GM21367 (cell line): Measurements from ENCODE around the gene CTBS.

Experiments used
- ATAC-seq: cut with Tn5 transposase; IDR thresholded peaks from one replicate; pipeline ENCODE4 v1.9.1; 2021; ENCODE audit not compliant: unreplicated experiment

CTBS gene

GRCh38 chr1:84506729-84507453, 67.3 kb downstream of the CTBS start:
- no peak for ATAC-seq

DNA sequence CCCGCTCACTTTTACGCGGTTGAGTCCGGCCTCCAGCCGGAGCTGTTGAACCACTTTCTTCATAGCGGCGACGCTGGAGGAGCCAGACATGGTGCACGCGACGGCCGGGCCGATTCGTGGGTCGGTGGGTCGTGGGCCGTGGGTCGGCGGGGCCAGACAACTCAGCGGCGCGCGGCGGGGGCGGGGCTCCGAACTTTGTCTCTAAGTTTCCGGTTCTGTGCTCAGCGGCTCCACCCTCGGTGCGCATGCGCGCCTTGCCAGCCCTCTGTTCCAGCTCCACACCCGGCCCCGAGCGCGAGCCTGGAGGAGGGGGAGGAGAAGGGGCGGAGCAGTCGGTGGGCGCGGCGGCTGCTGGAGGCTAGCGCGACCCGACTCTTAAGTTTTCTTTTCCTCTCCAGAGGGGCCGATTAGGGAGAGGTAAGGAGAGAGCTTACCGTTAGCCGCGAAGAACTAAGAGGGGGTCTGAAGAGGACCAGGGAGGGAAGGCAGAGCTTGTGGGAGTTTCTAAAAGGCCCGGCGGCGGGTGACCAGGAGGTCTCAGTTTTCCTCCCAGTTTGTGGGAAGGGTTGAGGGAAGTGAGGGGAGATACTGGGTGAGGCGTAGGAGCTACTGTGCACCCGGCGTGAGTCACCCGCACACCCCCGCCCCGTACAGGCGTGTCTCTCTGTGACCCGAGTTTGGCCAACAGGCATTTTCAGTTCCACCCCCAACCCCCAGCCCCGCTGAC, 68.1 kb downstream of the CTBS start, which contains the start of the genes GNG5 and SPATA1:
Gene GNG5, minus strand, starts transcription at position 580 of the 727 bp plus-strand sequence. Its CDS starts 490 bp downstream, at position 90.
Gene SPATA1, plus strand, starts transcription at position 385 of the 727 bp plus-strand sequence. CDS start 9,974 bp downstream, outside the sequence.
- ATAC-seq: peak; percentile 76

DNA sequence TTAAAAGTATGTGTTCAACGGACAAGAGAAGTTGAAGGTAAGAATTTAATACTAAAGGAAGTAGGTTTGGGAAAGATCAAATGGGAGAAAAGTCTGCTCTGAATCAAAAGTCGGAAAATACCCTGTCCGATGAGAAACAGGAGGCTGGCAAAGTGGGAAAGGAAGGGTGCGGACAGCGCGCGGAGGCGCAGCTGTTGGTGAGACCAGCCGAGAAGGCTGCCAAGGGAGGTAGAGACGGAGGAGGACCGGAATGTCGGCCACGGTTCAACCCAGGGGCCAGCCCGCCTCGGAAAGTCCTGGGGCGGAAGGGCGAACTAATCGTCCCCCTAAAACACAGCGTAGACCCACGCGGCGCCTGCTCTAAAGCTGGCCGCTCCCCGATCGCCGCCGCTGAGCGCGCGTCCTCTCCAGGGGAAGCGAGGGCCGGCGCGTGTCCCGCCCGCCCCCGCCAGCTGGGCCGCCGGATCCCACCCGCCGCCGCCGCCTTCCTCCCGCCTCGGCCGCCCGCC, 68.7 kb downstream of the CTBS start:
- peak; percentile 24 for ATAC-seq

DNA sequence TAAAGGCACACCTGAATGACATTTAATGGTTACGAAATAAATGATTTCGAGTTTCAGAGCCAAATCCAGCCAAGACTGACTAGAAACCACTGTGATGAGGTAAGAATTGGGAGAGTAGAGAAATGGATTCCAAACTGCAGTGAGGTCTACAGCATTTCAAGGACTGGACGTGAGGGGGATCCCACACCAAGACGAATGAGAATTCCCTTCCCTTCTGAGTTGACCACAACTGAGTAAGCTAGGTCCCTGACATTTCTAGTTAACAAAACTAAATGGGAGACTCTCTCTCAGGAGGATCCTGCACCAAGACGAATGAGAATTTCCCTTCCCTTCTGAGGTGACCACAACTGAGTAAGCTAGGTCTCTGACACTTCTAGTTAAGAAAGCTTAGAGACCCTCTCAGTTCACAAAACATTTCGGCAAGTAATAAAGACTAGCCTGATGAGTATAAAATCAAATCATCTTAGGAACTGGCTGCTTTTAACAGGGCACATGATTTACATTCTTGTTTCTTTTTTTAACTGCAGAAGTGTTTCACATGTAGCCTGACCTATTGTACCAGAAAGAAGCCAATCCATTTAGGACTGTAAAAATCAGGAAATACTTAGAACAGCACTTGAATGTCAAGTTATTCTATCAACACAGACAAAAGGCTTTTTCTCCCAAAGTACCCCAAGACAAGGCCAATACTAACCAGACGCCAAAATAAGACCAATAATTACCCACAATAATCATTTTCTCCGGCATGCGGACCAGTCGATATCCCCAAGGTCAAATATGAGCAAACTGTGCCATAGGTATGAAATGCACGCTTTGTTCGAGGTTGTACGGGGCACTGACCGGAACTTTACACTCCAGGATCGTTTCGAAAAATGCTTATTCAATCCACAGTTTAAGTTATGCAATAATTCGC, 69.4 kb downstream of the CTBS start:
- no peak for ATAC-seq

DNA sequence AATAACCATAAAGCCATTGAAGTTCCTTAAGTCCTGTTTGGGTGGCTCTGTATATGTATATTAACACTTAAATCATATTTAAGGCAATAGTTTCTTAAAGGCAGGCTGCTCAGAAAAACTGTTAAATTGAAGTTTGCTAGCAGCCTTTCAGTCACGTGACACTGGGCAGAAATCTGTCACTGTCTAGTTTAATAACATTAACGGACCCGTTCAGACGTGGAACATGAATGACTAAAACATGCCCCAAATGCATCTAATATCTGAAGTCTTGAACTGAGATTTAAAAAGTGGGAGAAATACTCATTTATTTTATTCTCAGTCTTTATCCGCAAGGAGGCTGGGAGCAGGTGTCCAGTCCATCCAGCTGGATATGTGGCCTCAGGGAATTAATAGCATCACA, 71.3 kb downstream of the CTBS start:
- no peak for ATAC-seq
